ENCODE results near the gene DPY19L1.
A peak's percentile ranks its signal among the peaks of the same experiment; 100 is the strongest.

DPY19L1 gene

DNA sequence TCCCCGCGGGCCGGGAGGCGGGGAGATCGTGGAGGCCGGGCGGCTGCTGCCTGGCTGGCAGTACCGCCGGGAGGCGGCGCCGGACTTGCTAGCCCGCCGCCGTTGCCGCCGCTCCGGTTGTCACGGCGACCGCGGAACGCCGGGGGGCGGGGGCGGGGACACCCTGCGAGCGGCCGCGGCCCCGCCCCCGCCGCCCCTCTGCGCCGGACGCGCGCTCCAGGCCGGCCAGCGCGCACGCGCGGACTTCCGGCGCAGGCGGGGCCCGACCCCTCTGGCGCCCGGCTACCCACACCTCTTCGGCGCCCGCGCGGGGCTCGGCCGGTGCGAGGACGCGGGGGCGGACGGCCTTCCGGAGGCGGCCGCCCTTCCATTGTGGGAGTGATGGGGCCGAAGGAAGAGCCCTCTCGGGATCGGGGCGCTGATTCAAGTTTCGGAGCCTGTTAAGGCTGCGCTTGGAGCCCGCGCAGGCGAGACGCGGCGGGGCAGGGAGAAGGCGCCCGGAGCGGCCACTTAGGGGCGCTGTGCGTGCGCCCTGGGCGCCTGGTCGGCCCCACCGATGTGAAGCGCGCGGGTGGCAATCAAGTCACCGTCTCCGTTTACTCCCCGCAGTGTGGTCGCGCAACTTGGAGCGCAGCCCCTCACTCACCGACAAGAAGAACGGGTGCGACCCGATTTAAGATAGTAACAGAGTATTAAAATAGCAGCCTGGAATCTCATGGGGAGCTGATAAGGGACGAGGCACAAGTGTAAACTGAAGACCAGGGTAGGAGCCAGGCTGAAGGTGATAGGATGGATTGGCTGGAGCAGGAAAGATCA, 449 bp upstream of the DPY19L1 start:
- intact Hi-C loops (cut with DNase I), result loop anchor here (5.0 kb wide), 1 partner anchor 215 kb away; no protein-coding TSS in a partner anchor

DNA sequence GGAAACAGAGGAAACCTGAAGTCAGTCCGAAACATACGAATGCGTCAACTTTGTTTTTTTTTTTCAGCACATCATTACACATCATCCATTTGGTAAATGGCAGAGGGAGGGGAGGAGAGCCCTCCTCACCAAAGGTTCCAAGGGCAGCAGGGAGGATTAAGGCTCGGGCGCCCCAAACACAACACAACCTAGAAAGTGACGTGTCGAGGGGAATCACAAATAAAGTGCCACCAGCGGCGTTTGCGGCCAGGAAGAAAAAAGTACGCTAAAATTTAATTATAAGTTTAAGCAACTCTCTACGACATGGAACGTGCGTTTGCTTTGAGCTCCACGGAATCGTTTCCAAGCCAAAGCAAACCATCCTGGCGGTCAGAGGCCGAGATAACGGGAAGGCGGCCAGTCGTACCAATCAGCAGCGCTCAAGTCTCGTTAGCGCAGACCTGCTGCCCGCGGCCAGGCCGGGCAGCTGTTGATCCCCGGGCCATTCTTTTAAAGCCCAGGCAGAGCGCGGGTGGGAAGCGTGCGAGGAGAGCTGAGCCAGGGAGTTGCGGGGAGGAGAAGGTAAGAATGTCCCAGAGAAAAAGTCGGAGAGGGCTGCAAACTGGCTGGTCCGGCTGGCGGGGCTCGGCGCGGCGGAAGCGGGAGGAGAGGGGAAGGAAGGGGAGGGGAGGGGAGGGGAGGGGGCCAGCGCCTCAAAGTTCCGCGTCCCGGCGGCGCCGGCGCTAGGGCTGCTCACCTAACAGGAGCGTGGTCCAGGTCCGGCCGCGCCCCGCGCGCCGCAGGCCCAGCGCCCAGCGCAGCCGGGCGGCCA, 719 bp downstream of the DPY19L1 start:
- intact Hi-C loops (cut with DNase I), result loop anchor here (5.0 kb wide), 1 partner anchor 214 kb away; no protein-coding TSS in a partner anchor
- peak; percentile 10 to 78 (median 48) for DNase-seq

More for the DNA sequence above, 449 bp upstream of the DPY19L1 start:
- DNase-seq, result peak; percentile 75 to 97 (median 93)

DNA sequence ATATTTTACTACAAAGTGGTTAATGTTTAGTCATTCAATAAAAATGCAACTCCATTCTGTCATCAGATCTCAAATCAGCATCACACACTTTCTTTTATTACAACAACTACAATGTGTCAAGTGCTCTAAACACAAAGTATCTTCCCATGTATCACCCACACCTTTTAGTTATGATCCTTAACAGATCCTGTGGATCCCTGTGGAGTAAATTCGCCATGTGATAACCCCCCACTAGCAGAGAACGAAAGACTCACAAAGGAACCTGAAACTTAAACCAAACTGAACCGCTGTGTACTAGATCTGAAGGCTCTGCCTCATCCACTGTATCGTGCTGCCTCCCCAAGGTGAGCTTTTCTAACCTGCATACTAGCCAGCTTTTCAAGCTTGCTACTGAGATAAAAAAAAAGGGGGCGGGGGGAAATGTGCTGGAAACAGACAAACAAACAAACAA, 1.7 kb downstream of the DPY19L1 start:
- peak in 29 of 42 donors; percentile 11 to 74 (median 32) for DNase-seq
- intact Hi-C loops (cut with DNase I), result loop anchor here (5.0 kb wide), 1 partner anchor 213 kb away; no protein-coding TSS in a partner anchor

DNA sequence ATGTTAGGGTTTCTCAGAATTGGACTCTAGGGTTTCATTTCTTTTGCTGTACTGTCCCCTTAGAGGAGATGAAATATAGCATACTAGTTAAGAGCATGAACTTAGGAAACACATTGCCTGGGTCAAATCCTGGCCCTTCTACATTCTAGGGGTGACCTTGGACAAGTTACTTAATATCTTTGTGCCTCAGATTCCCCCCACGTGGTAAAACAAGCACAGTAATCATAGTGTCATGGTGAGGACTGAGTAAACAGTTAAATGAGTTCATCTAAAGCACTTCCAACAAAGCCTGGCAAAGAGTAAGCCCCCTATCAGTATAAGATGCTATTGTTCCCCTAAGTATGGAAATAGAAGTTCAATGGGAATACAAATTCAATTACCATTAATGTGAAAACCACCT, 5.1 kb downstream of the DPY19L1 start:
- intact Hi-C loops (cut with DNase I), result no loop called here
- no peak for DNase-seq

DNA sequence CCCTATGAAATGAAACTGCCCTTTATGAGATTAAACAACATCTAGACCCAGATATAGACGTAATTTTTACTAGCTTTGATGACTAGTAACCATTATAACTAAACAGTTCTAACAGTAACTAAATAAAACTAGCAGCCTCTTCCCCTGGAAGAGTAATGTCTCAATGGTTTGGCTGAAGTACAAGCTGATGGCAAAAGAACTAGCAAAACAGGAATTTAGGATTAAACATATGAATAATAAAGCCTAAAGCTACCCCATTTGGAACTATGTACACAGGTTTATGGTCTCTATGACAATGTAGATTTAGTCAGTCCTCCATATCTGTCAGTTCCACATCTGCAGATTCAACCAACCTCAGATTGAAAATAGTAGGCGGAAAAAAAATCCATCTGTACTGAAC, 6.4 kb downstream of the DPY19L1 start:
- no peak for DNase-seq
- intact Hi-C loops (cut with DNase I), result no loop called here

DNA sequence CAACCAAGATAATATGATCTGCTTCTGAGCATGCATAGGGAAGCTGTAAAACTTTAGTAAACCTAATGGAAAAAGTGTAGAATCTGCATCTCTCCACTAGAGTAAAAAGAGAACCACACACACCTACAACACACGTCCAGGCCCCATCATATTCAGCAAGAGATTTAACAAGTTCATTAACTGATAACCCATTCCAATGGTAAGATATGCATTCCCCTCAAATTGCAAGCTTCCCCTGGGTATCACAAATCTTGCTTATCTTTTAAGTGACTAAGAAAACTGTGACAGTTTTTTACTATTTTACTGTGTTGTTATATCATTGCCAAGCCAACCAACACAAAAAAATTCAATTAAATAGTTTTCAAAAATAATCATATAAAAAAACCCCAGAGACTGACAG, 8.0 kb downstream of the DPY19L1 start:
- intact Hi-C loops (cut with DNase I), result no loop called here
- no peak for DNase-seq

DNA sequence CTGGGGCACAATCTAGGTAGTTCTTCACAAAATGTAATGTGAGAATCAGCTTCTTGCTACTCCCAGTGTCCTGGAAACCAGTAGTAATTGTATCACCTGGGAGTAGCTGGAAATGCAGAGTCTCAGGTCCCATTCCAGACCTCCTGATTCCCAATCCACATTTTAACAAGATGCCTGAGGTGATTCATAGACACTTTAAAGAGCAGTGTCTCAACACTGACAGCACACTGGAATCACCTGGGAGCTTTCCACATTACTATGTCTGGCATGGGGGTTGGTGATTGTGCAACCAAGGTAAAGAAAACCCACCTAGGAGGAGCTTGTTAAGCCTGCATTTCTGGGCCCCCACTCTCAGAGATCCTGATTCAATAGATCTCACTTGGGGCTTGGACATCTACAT, 11.1 kb downstream of the DPY19L1 start:
- intact Hi-C loops (cut with DNase I), result no loop called here
- DNase-seq, result no peak

DNA sequence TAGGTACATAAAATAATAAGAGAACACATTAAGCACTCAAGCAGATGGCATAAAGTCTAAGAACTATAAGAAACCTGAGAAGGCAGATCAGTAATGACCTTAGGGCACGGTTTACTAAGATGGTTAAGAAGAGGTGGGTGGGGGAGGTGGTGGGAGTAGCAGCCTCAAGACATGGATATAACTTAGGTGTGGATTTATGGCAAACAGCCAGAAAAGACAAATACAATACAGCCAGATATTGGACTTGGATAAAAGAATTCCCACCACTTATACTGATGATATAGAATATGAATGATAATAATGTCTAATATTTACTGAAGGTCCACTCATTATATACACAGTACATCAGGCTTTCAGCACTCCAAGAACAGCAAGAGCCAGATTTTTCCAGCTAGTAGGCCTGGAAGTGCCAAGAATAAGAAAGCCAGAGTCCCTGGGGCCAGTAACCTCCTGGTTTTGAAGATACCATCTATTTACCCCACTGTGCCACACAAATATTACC, 11.9 kb downstream of the DPY19L1 start:
- no peak for DNase-seq

DNA sequence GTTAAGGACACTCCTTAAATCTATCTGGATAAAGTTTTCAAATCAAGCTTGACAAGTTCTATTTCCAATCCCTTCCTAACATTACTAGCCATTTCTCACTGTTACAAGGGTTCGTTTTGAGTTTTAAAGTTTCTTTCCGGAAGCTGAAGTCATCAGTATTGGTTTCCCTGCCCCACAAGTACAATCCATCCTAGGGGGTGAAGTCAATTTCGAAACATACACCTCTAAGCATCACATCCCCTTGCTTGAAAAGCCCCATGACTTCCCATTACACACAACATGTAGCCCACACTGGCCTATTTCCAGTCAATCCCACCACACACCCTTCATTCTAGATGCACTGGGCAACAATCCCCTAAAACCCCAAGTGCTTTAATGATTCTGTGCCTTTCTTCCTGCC, 13.0 kb downstream of the DPY19L1 start:
- no peak for DNase-seq
- intact Hi-C loops (cut with DNase I), result no loop called here

More for the DNA sequence above, 11.9 kb downstream of the DPY19L1 start:
- intact Hi-C loops (cut with DNase I), result no loop called here

DNA sequence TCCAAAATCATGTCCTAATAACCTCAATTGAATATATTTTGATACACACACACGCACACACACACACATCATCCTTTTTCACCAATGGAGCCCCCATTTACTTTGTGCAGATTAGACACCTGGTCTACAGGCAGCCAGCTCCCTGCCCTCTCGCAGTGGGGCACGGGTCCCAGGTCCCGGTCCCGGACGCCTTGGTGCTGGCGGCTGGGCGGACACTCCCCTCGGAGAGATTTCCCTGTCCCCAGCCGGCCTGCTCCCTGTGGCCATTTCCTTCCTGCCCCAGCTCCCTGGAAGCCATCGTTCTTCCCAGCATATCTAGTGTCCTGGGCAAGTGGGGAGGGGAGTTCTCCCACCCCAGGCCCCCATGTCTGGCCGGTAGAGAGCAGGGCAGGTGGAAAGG, 14.6 kb downstream of the DPY19L1 start:
- no peak for DNase-seq
- intact Hi-C loops (cut with DNase I), result no loop called here

DNA sequence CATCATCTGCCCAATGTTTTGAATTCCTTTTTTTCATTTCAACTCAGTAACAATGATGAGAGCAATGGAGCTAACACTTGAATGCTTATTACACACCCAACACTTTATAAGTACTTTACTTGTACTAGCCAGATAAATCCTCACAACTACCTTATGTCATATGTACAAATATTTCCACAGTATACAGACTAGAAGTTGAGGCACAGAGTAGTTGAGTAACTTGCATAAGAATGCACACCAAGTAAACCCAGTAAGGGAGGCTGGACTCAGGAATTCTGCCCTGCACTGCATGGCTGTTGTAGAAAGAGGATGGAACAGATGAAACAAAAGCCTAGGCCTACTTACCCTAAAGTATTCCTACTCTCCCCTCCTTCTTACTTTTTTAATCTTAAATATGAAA, 15.8 kb downstream of the DPY19L1 start:
- no peak for DNase-seq
- intact Hi-C loops (cut with DNase I), result no loop called here

DNA sequence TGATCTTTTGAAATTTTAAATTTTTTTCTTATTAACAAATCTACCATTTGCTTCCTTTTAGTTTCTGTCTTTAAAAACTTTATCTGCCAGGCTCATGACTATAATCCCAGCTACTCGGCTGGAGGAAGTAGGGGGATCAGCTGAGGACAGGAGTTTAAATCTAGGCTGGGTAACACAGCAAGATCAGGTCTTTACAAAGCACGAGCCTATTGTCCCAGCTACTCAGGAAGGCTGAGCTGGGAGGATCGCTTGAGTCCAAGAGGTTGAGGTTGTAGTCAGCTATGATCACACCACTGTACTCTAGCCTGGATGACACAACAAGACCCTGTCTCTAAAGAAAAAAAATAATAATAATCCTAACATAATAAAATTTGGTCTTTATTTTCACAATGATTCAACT, 17.5 kb downstream of the DPY19L1 start:
- DNase-seq, result no peak
- intact Hi-C loops (cut with DNase I), result no loop called here

DNA sequence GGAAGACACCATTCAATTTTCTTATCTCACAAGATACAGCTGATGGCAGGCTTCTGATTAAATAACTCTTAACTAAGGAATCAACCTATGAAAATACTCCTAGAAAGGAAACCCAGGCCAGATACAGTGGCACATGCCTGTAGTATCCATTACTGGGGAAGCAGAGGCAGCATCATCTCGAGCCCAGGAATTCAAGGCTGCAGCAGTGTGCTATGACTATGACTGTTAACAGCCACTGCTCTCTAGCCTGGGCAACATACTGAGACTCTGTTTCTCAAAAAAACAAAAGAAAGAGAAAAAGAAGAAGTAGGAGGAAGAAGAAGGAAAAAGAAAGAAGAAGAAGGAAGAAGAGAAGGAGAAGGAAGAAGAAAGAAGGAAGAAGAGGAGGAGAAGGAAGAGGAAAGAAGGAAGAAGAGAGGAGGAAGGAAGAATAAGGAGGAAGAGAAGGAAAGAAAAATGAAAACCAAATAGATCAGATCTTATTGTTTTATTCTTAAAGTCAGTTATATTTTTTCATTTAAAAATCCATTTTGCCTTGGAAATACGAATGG, 18.0 kb downstream of the DPY19L1 start:
- no peak for DNase-seq
- intact Hi-C loops (cut with DNase I), result no loop called here

DNA sequence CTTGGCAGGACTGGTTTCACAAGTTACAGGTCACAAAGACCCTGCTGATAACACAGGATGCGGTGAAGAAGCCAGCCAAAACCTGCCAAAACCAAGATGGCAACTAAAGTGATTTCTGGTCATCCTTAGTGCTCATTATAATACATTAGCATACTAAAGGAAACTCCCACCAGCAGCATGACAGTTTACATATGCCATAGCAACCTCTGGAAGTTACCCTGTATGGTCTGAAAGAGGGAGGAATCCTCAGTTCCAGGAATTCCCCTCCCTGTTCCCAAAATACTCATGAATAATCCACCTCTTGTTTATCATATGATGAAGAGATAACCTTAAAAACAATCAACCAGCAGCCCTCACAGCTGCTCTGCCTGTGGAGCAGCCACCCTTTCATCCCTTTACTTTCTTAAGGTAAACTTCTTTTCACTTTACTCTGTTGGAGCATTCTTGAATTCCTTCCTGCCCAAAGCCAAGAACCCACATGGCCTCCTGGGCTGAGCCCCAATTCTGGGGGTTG, 21.9 kb downstream of the DPY19L1 start:
- intact Hi-C loops (cut with DNase I), result no loop called here
- peak in 1 of 42 donors; percentile 23 for DNase-seq

DNA sequence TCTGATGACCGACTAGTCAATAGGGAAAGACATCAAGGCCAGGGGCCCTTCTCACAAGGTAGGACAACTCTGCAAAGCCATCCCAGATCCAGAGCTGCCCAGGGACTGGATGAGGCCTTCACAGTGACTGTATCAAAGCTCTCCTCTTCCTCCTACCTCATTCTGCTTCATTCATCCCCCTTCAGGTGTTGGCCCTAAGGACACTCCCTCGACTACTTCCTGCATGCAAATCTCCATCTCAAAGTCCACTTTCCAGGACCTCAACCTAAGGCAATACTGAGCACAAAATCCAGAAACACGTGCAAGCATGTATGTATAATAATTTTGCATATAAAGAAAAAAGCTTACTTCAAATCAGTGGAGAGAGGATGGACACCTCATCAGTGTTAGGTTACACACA, 25.1 kb downstream of the DPY19L1 start:
- intact Hi-C loops (cut with DNase I), result no loop called here
- DNase-seq, result no peak

DNA sequence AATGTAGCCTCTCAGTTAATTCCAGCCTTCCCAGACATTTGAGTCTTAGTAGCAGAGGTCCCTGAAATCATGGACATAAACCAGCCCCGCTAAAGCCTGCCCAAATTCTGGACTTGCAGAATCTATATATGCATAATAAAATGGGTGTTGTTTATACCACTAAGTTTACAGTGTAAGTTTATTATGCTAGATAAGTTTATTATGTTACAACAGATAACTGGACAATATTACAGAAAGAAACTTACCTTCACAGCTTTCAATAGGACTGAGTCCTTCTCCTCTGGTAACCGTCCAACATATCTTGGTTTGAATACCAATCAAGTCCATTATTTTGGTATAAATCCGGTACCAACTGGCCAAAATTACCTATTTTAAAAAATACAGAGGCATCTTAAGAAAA, 26.2 kb downstream of the DPY19L1 start:
- intact Hi-C loops (cut with DNase I), result no loop called here
- no peak for DNase-seq

DNA sequence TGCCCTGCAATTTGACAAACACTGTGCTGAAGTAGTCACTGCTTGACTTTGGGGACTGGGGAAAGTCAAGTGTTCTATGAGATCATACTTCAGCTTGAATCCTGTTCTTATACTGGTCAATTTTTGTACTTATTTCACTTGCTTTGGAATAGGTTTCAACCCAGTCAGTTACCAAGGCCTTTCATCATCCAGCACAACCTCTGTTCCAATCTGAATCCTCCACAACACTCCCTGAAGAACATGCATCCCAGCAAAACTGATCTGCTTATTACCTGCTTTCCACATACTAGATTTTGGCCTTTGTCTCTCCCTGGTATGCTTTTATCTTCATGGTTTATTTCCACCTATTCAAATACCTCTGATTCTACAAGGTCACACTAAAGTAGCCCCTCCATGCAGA, 29.5 kb downstream of the DPY19L1 start:
- DNase-seq, result no peak
- intact Hi-C loops (cut with DNase I), result no loop called here

DNA sequence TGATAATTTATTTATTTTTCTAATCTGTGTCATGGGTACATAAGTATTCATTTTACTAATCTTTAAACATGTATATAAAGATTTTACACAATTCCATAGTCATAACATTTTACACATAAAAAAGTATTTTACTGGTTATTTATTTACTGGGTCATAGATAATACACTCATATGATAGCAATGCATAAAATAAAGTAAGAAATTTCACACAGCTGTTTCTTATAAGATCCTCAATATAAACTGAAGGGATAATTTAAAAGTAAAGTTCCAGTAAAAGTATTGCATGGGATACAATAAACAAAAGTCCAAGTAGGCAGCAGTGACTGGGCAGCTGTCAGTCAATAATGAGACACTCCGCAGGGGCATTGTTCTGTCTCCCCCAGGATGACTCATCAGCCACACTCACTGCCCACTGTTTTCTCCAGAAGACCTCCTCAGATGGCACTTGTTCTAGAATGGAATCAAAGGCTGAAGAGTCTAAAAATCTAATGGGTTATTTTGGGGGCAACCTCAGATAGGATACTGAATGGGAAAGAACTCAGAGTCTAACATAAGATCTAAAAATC, 32.7 kb downstream of the DPY19L1 start:
- peak in 30 of 42 donors; percentile 5 to 76 (median 30) for DNase-seq
- intact Hi-C loops (cut with DNase I), result no loop called here

DNA sequence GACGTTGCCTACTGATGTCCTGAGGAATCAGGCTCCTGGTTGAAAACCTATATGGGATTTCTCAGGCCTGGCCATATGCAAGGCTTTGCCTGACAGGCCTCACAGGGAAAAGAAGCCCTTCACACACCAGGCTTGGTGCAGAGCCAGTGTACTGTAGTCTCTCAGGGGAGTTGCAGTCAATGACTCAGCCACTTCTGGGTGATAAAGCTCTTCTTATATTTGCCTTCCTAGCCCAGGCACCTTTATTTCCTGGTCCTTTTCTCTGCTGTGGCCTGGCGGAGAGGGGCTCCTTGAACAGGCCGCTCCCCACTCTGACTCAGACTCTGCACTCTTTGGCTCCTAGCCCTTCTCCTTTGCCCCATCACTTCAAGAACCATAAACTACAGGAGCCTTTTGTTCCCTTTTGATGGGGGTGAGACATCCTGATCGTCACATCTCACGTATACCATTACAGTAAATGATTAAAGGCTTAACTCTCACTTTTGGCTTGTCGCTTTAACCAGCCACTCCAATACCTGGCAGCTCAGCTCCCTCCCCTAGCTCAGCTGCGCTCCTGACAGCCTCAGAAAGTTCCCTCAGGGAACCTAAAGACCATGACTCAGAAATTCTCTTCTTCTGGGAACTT, 33.5 kb downstream of the DPY19L1 start:
- intact Hi-C loops (cut with DNase I), result no loop called here
- DNase-seq, result peak in 8 of 42 donors; percentile 2 to 37 (median 10)
